Measurements from ENCODE around the gene ZNF219. TPM values are rescaled to one million over a fixed set of nuclear protein-coding genes. Genes with fewer than 3 reads are reported as not detected.

Gene ZNF219
- total and polyA plus RNA-seq, 2 experiments from 2014 or later: 49.5 to 143 TPM

DNA sequence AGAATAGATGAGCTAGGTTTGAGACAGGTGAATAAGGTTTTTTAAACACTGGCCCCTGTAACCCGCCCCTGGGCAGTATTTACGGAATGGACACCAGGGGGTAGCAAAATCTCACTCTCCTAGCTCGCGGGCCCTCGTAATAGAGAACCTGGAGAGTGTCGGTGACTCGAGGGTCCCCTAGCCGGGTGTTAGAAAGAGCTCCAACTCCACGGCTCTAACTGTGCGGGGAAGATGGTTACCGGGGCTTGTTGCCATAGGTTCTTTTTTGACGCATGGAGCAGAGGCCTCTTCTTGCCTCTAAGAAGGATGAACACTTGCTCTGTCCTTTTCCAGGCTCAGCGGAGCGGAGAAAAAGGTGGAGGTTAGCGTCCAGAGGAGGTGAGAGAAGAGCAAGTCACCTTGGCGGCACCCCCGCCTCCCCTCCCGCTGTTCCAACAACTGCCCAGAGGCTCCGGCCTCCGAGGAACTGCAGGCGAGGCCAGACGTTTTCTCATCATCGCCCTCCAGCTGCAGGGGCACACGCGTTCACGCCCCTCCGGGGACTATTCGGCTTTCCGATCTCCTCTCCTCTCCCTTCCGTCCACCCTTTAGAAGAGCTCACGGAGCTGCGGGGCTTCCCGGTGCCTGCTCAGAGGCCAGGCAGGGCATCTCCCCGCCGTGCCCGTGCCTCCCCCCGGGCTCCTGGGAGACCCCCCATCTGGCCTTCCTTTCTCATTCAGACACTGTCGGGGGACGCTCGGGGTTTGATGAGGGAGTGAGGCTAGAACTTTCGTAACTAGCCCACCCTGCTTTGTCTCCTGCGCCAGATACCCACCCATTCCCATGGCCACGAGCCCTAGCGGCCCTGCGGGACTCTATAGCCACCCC is 29.7 kb downstream of the ZNF219 start:
- peaks cover 8% of the 10 kb centered on the region for H3K4me1 ChIP-seq (ENCODE audit: low read depth)
- peak; percentile 68 for TF ChIP-seq CTCF (IDR thresholded peaks at IDR 0.05; ENCODE audit: low read depth, low read length)
- H3K27ac ChIP-seq: no peak overlapping the region
- peak; percentile 63 to 89 for DNase-seq (ENCODE audit: low read depth in 1 of 2, low spot score in 1 of 2)
- peak overlapping the region; percentile 85 for H3K4me3 ChIP-seq
- H3K36me3 ChIP-seq: no peaks in the 10 kb centered on the region
- no peaks in the 10 kb centered on the region for H3K9me3 ChIP-seq (ENCODE audit: low read depth)
- no peaks in the 10 kb centered on the region for H3K27me3 ChIP-seq

- no peak for DNase-seq (ENCODE audit: low read depth in 1 of 2, low spot score in 1 of 2)
- H3K36me3 ChIP-seq: no peaks in the 10 kb centered on the region
- no peak overlapping the region for H3K4me3 ChIP-seq
- peak; percentile 27 for TF ChIP-seq CTCF (IDR thresholded peaks at IDR 0.05; ENCODE audit: low read depth, low read length)
- no peaks in the 10 kb centered on the region for H3K27me3 ChIP-seq
- peaks cover 5% of the 10 kb centered on the region for H3K4me1 ChIP-seq (ENCODE audit: low read depth)
- no peaks in the 10 kb centered on the region for H3K9me3 ChIP-seq (ENCODE audit: low read depth)
- H3K27ac ChIP-seq: no peak overlapping the region
Measured at GRCh38 chr14:21066882-21067502, 31.5 kb downstream of the ZNF219 start.

DNA sequence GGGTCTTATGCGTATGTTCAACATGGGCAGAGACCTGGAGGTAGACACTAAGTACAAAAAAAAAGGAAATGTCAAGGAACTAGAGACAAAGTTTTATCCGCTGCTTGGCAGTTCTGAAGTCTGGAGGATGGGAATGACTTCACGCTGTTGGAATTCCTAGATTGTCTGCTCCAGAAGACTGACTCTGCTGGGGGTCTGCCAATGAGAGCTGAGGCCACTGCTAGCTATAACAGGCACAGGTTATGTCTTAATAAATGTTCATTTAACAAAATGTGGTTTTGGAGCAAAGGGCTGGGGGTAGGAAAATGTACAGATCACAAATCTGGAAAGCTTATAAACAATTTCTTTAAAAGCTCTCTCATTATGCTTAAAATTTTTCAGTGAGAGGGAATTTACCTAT is 35.0 kb downstream of the ZNF219 start:
- Histone ChIP-seq H3K27me3 (no peaks in the 10 kb centered on the region), H3K4me1 (ENCODE audit: low read depth) (no peaks in the 10 kb centered on the region), H3K9me3 (ENCODE audit: low read depth) (no peaks in the 10 kb centered on the region), H3K36me3 (no peaks in the 10 kb centered on the region), H3K4me3 (no peak overlapping the region), H3K27ac (no peak overlapping the region)
- peak in 1 of 2 donors; percentile 93 for DNase-seq (ENCODE audit: low read depth in 1 of 2, low spot score in 1 of 2)
- TF ChIP-seq CTCF (IDR thresholded peaks at IDR 0.05; ENCODE audit: low read depth, low read length): no peak

DNA sequence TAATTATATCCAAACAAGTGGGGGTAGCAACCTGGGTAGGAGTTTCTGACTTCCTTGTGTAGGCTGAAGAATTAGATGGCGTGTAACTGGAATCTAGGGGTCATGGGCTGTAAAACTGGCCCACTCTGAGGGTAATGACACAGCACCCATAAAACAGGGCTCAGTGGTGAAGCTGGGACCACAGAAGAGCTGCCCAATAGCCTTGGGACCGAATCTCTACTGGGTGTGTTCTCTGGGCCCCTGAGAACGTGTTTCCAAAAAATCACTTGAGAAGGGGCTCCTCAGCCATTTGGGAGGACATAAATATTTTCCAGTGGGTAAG is 37.1 kb downstream of the ZNF219 start:
- no peaks in the 10 kb centered on the region for H3K9me3 ChIP-seq (ENCODE audit: low read depth)
- no peak for TF ChIP-seq CTCF (IDR thresholded peaks at IDR 0.05; ENCODE audit: low read depth, low read length)

DNA sequence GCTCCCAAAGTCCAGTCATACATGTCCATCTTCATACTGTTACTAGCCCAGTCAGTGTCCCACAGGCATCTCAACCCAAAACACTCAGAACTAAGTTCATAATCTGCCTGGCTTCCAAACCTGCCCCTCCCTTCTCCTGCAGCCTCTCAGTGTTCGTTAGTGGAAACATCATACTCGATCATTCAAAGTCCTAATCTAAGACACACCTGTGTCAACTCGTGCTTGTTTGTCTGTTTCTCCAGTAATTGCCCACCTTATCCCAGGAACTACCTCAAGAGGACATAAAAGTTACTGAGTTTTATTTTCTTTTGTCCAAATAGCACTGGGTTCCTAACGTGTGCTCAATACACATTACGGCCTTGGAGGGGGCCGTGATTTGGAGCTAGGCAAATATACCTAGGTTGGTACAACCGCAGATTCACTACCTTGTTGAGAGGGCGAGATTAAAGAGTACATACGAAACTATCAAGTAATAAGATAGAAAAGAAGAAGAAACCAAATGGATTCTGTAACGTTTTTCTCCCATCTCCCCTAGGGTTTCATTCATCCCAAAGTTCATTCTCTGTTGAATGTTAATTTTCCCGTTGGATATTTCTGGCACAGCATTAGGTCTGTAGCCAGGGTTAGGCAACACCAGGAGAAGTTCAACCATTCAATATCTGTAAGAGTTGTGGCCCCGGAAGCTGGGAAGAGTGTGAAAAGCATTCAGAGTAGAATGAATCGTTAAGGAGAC is 37.7 kb downstream of the ZNF219 start:
- Histone ChIP-seq H3K4me3 (no peak overlapping the region), H3K36me3 (no peaks in the 10 kb centered on the region), H3K4me1 (ENCODE audit: low read depth) (no peaks in the 10 kb centered on the region), H3K27me3 (no peaks in the 10 kb centered on the region), H3K9me3 (ENCODE audit: low read depth) (no peaks in the 10 kb centered on the region), H3K27ac (no peak overlapping the region)
- no peak for DNase-seq (ENCODE audit: low read depth in 1 of 2, low spot score in 1 of 2)
- no peak for TF ChIP-seq CTCF (IDR thresholded peaks at IDR 0.05; ENCODE audit: low read depth, low read length)

More for the DNA sequence above, 37.1 kb downstream of the ZNF219 start:
- Histone ChIP-seq H3K4me1 (ENCODE audit: low read depth) (no peaks in the 10 kb centered on the region), H3K36me3 (no peaks in the 10 kb centered on the region), H3K27ac (no peak overlapping the region), H3K27me3 (no peaks in the 10 kb centered on the region), H3K4me3 (no peak overlapping the region)
- DNase-seq (ENCODE audit: low read depth in 1 of 2, low spot score in 1 of 2): no peak

Measured in cardiac muscle cell (in vitro differentiated cells and primary cell).